Measurements from ENCODE around the gene MRE11.

Gene MRE11

GRCh38 chr11:94504689-94505293, 11.1 kb upstream of the MRE11 start:
- peak; percentile 65 for DNase-seq

GRCh38 chr11:94501522-94501921, 7.9 kb upstream of the MRE11 start:
- DNase-seq: no peak

GRCh38 chr11:94500181-94500580, 6.5 kb upstream of the MRE11 start:
- DNase-seq: no peak

- no peak for DNase-seq
Observed at GRCh38 chr11:94494126-94494680, 559 bp upstream of the MRE11 start.

GRCh38 chr11:94486068-94486467, 7.6 kb downstream of the MRE11 start:
- DNase-seq: no peak

GRCh38 chr11:94481342-94481741, 12.3 kb downstream of the MRE11 start:
- no peak for DNase-seq

- no peak for DNase-seq
Observed at GRCh38 chr11:94477624-94478023, 16.0 kb downstream of the MRE11 start.

- peak; percentile 36 for DNase-seq
Observed at GRCh38 chr11:94472916-94473799, 20.5 kb downstream of the MRE11 start.

GRCh38 chr11:94469416-94469815, 24.2 kb downstream of the MRE11 start:
- DNase-seq: no peak

GRCh38 chr11:94459576-94459975, 34.1 kb downstream of the MRE11 start:
- DNase-seq: no peak

GRCh38 chr11:94457118-94458029, 36.3 kb downstream of the MRE11 start:
- no peak for DNase-seq

GRCh38 chr11:94455861-94456260, 37.8 kb downstream of the MRE11 start:
- DNase-seq: no peak

- no peak for DNase-seq
Observed at GRCh38 chr11:94454301-94454700, 39.3 kb downstream of the MRE11 start.

- DNase-seq: no peak
Observed at GRCh38 chr11:94452988-94453387, 40.7 kb downstream of the MRE11 start.

- no peak for DNase-seq
Observed at GRCh38 chr11:94450048-94450447, 43.6 kb downstream of the MRE11 start.

- no peak for DNase-seq
Observed at GRCh38 chr11:94449437-94449836, 44.2 kb downstream of the MRE11 start.

- no peak for DNase-seq
Observed at GRCh38 chr11:94449029-94449428, 44.6 kb downstream of the MRE11 start.

- DNase-seq: no peak
Observed at GRCh38 chr11:94447149-94447548, 46.5 kb downstream of the MRE11 start.

- no peak for DNase-seq
Observed at GRCh38 chr11:94445641-94446040, 48.0 kb downstream of the MRE11 start.

GRCh38 chr11:94433049-94433448, 60.6 kb downstream of the MRE11 start:
- DNase-seq: no peak

GRCh38 chr11:94424662-94425061, 69.0 kb downstream of the MRE11 start:
- no peak for DNase-seq

GRCh38 chr11:94424011-94424410, 69.6 kb downstream of the MRE11 start:
- no peak for DNase-seq

GRCh38 chr11:94423507-94423906, 70.1 kb downstream of the MRE11 start:
- no peak for DNase-seq
